Measurements from ENCODE around the gene IDUA. TPM values are rescaled to one million over a fixed set of nuclear protein-coding genes. Genes with fewer than 3 reads are reported as not detected.

The IDUA gene
- total RNA-seq, 3 donors from 2014 or later (not counting 1 experiment from before 2014, with no cell fraction given), result 38.7 to 43.6 (median 43.0) TPM

- no peak for ATAC-seq
- Mint-ChIP-seq H3K4me1 (peaks cover 0 to 7% of the 10 kb centered on the region in 2 donors), H3K27me3 (ENCODE audit: low read depth in 2 of 2) (peaks cover 0 to 4% of the 10 kb centered on the region in 2 donors), H3K9me3 (no peaks in the 10 kb centered on the region), H3K36me3 (no peaks in the 10 kb centered on the region), H3K4me3 (no peak overlapping the region), H3K27ac (no peak overlapping the region)
- Histone ChIP-seq H3K27ac (ENCODE audit: low read length) (no peak overlapping the region), H3K27me3 (ENCODE audit: control insufficient read depth, insufficient read depth, low read length) (peaks cover 7% of the 10 kb centered on the region), H3K4me1 (ENCODE audit: control insufficient read depth, insufficient read depth, low read length) (peaks cover 10% of the 10 kb centered on the region), H3K9me3 (ENCODE audit: control insufficient read depth, insufficient read depth, low read length) (no peaks in the 10 kb centered on the region), H3K4me3 (ENCODE audit: low read length) (no peak overlapping the region), H3K36me3 (ENCODE audit: control insufficient read depth, insufficient read depth, low read length) (peaks cover 5% of the 10 kb centered on the region)
- no peak for DNase-seq
- TF ChIP-seq CTCF (IDR thresholded peaks at IDR 0.05), result no peak
- intact Hi-C loops (cut with micrococcal nuclease), result no loop called here
- WGBS (ENCODE audit: insufficient coverage), result 93% methylated on average over 25 of the region's 25 CpGs
Observed at GRCh38 chr4:992297-993110, 5.7 kb downstream of the IDUA start.

- no peak for TF ChIP-seq CTCF (IDR thresholded peaks at IDR 0.05)
- peaks cover 0 to 10% of the 10 kb centered on the region in 2 donors for H3K4me1 Mint-ChIP-seq
- intact Hi-C loops (cut with micrococcal nuclease), result no loop called here
- peaks cover 11% of the 10 kb centered on the region for H3K4me1 ChIP-seq (ENCODE audit: control insufficient read depth, insufficient read depth, low read length)
- H3K27ac ChIP-seq (ENCODE audit: low read length), result no peak within 1 kb of the TSS
- no peak within 1 kb of the TSS for H3K4me3 ChIP-seq (ENCODE audit: low read length)
- no peaks in the 10 kb centered on the region for H3K36me3 Mint-ChIP-seq
- no peaks in the 10 kb centered on the region for H3K9me3 Mint-ChIP-seq
- H3K27me3 ChIP-seq (ENCODE audit: control insufficient read depth, insufficient read depth, low read length), result peaks cover 16% of the 10 kb centered on the region
- WGBS (ENCODE audit: insufficient coverage), result 93% methylated on average over 37 of the region's 37 CpGs
- H3K36me3 ChIP-seq (ENCODE audit: control insufficient read depth, insufficient read depth, low read length), result peaks cover 5% of the 10 kb centered on the region
- DNase-seq (no peak), ATAC-seq (no peak)
- H3K9me3 ChIP-seq (ENCODE audit: control insufficient read depth, insufficient read depth, low read length), result no peaks in the 10 kb centered on the region
- no peak within 1 kb of the TSS for H3K4me3 Mint-ChIP-seq
- peaks cover 4 to 8% of the 10 kb centered on the region in 2 donors for H3K27me3 Mint-ChIP-seq (ENCODE audit: low read depth in 2 of 2)
- no peak within 1 kb of the TSS for H3K27ac Mint-ChIP-seq
Observed at GRCh38 chr4:993111-994029, 6.5 kb downstream of the IDUA start, which contains the start of gene SLC26A1. TSS of gene SLC26A1 (minus strand) at chr4:993404. CDS start at chr4:991703, 1,701 bp downstream.

GRCh38 chr4:995311-996026 lies 8.6 kb downstream of the IDUA start:
- H3K4me3 ChIP-seq (ENCODE audit: low read length), result no peak overlapping the region
- intact Hi-C loops (cut with micrococcal nuclease), result no loop called here
- Mint-ChIP-seq H3K36me3 (no peaks in the 10 kb centered on the region), H3K4me1 (peaks cover 0 to 10% of the 10 kb centered on the region in 2 donors), H3K9me3 (no peaks in the 10 kb centered on the region), H3K27ac (no peak overlapping the region), H3K27me3 (ENCODE audit: low read depth in 2 of 2) (peaks cover 5 to 14% of the 10 kb centered on the region in 2 donors), H3K4me3 (no peak overlapping the region)
- ATAC-seq, result no peak
- H3K27ac ChIP-seq (ENCODE audit: low read length), result no peak overlapping the region
- H3K4me1 ChIP-seq (ENCODE audit: control insufficient read depth, insufficient read depth, low read length), result peaks cover 11% of the 10 kb centered on the region
- no peaks in the 10 kb centered on the region for H3K9me3 ChIP-seq (ENCODE audit: control insufficient read depth, insufficient read depth, low read length)
- no peak for DNase-seq
- H3K27me3 ChIP-seq (ENCODE audit: control insufficient read depth, insufficient read depth, low read length), result peaks cover 21% of the 10 kb centered on the region
- peaks cover 2% of the 10 kb centered on the region for H3K36me3 ChIP-seq (ENCODE audit: control insufficient read depth, insufficient read depth, low read length)
- 93% methylated on average over 23 of the region's 23 CpGs for WGBS (ENCODE audit: insufficient coverage)
- TF ChIP-seq CTCF (IDR thresholded peaks at IDR 0.05), result no peak
